ENCODE results near the gene COL6A2. TPM values are rescaled to one million over a fixed set of nuclear protein-coding genes. Genes with fewer than 3 reads are reported as not detected.
A peak's percentile ranks its signal among the peaks of the same experiment; 100 is the strongest.

COL6A2 gene
- total RNA-seq, 1 donor from 2014 or later = 378 TPM

- H3K4me3 Mint-ChIP-seq (ENCODE audit: unreplicated experiment) = no peak overlapping the region
- H3K9me3 Mint-ChIP-seq (ENCODE audit: unreplicated experiment) = no peaks in the 10 kb centered on the region
- peaks cover 9% of the 10 kb centered on the region for H3K27me3 Mint-ChIP-seq (ENCODE audit: unreplicated experiment)
- TF ChIP-seq, protein P1, sequence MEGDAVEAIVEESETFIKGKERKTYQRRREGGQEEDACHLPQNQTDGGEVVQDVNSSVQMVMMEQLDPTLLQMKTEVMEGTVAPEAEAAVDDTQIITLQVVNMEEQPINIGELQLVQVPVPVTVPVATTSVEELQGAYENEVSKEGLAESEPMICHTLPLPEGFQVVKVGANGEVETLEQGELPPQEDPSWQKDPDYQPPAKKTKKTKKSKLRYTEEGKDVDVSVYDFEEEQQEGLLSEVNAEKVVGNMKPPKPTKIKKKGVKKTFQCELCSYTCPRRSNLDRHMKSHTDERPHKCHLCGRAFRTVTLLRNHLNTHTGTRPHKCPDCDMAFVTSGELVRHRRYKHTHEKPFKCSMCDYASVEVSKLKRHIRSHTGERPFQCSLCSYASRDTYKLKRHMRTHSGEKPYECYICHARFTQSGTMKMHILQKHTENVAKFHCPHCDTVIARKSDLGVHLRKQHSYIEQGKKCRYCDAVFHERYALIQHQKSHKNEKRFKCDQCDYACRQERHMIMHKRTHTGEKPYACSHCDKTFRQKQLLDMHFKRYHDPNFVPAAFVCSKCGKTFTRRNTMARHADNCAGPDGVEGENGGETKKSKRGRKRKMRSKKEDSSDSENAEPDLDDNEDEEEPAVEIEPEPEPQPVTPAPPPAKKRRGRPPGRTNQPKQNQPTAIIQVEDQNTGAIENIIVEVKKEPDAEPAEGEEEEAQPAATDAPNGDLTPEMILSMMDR (IDR thresholded peaks at IDR 0.05; ENCODE audit: unreplicated experiment) = no peak
- no peaks in the 10 kb centered on the region for H3K4me1 Mint-ChIP-seq (ENCODE audit: unreplicated experiment)
- peaks cover 19% of the 10 kb centered on the region for H3K36me3 Mint-ChIP-seq (ENCODE audit: low read depth, unreplicated experiment)
- H3K27ac Mint-ChIP-seq (ENCODE audit: unreplicated experiment) = no peak overlapping the region
- DNase-seq (ENCODE audit: low spot score) = no peak
Measured at GRCh38 chr21:46120301-46121285, 22.7 kb downstream of the COL6A2 start.

DNA sequence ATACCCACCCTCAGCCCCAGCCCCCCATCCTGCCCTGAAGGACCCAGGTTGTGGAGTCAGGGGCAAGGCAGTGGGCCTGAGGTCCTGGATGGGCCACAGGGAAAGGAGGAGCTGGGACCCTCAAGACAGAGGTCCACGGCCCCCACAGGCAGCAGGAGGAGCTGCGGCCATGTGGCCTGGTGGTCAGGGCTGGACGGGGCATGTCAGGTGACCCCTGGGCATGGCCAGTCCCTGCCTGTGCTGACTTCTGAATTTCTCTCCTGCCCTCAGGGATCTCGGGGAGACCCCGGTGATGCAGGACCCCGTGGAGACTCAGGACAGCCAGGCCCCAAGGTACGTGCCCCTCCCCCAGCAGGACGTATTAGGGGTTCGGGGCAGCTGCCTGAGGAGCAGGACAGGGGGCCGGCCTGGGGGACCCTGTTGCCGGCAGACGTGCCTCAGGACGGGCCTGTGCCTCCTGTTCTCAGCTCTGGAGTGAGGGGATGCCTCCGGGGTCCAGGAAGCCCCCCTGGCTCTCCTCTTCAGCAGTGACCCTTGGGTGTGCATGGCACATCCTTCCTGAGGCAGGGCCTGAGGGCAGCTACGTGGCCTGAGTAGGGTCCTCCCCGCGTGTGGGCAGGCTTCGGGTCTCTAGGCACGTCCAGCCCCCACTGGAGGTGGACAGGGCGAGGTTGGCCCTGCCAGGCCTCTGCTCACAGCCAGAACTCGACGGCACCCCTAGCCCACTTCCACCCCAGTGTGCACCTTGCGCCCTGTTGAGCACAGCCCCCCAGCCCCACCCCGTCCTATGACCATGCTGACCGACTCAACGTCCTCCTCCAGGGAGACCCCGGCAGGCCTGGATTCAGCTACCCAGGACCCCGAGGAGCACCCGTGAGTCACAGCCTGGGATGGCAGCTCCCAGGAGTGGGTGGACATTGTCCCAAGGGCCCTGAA, 23.6 kb downstream of the COL6A2 start:
- Mint-ChIP-seq H3K27me3 (ENCODE audit: unreplicated experiment) (peaks cover 9% of the 10 kb centered on the region), H3K4me3 (ENCODE audit: unreplicated experiment) (no peak overlapping the region), H3K36me3 (ENCODE audit: low read depth, unreplicated experiment) (peaks cover 18% of the 10 kb centered on the region), H3K9me3 (ENCODE audit: unreplicated experiment) (no peaks in the 10 kb centered on the region), H3K27ac (ENCODE audit: unreplicated experiment) (no peak overlapping the region), H3K4me1 (ENCODE audit: unreplicated experiment) (no peaks in the 10 kb centered on the region)
- peak; percentile 2 for DNase-seq (ENCODE audit: low spot score)
- TF ChIP-seq, protein P1 (IDR thresholded peaks at IDR 0.05; ENCODE audit: unreplicated experiment) = no peak

GRCh38 chr21:46122237-46122671, 24.3 kb downstream of the COL6A2 start:
- Mint-ChIP-seq H3K27ac (ENCODE audit: unreplicated experiment) (no peak overlapping the region), H3K9me3 (ENCODE audit: unreplicated experiment) (no peaks in the 10 kb centered on the region), H3K4me1 (ENCODE audit: unreplicated experiment) (no peaks in the 10 kb centered on the region), H3K36me3 (ENCODE audit: low read depth, unreplicated experiment) (peaks cover 14% of the 10 kb centered on the region), H3K27me3 (ENCODE audit: unreplicated experiment) (peaks cover 9% of the 10 kb centered on the region), H3K4me3 (ENCODE audit: unreplicated experiment) (no peak overlapping the region)
- no peak for DNase-seq (ENCODE audit: low spot score)
- TF ChIP-seq, protein P1 (IDR thresholded peaks at IDR 0.05; ENCODE audit: unreplicated experiment) = no peak

- Mint-ChIP-seq H3K4me3 (ENCODE audit: unreplicated experiment) (peak overlapping the region; percentile 59), H3K36me3 (ENCODE audit: low read depth, unreplicated experiment) (peaks cover 20% of the 10 kb centered on the region)
- no peak for DNase-seq (ENCODE audit: low spot score)
Measured at GRCh38 chr21:46122758-46123683, 25.1 kb downstream of the COL6A2 start.

More at GRCh38 chr21:46122758-46123683, 25.1 kb downstream of the COL6A2 start:
- TF ChIP-seq, protein P1 (IDR thresholded peaks at IDR 0.05; ENCODE audit: unreplicated experiment) = no peak
- Mint-ChIP-seq H3K27me3 (ENCODE audit: unreplicated experiment) (peaks cover 10% of the 10 kb centered on the region), H3K9me3 (ENCODE audit: unreplicated experiment) (no peaks in the 10 kb centered on the region), H3K27ac (ENCODE audit: unreplicated experiment) (peak overlapping the region; percentile 57), H3K4me1 (ENCODE audit: unreplicated experiment) (no peaks in the 10 kb centered on the region)
